Upper lobe of left lung (tissue), 4 donors: ENCODE results near the gene AIF1.

ENCODE experiments used
- EP300 ChIP-seq, 4 donors: sonication (generic); formaldehyde crosslinking; IDR thresholded peaks; one replicate each; pipeline ENCODE4 v1.5.1; 2017; ENCODE audit warnings: antibody characterized with exemption in 4 of 4, control low read depth in 2 of 4
- POLR2A ChIP-seq, 4 donors: fragments of 450-650 bp; IDR thresholded peaks; one replicate each; pipeline ENCODE4 v1.5.1; 2016 to 2017; ENCODE audit warnings: antibody characterized with exemption in 4 of 4, mild to moderate bottlenecking in 2 of 4
- TF ChIP-seq, protein P1 (sequence below), 6 experiments: fragments of 450-650 bp in 4 of 6; fragments of 200-600 bp in 2 of 6; sonication (generic) in 2 of 6; IDR thresholded peaks; one replicate each; pipeline ENCODE4 v1.5.1; 2016 to 2019; ENCODE audit warnings: antibody characterized with exemption in 6 of 6

- TF ChIP-seq EP300 (IDR thresholded peaks at IDR 0.05) (no peak), POLR2A (IDR thresholded peaks at IDR 0.05) (no peak)
- TF ChIP-seq, protein P1, sequence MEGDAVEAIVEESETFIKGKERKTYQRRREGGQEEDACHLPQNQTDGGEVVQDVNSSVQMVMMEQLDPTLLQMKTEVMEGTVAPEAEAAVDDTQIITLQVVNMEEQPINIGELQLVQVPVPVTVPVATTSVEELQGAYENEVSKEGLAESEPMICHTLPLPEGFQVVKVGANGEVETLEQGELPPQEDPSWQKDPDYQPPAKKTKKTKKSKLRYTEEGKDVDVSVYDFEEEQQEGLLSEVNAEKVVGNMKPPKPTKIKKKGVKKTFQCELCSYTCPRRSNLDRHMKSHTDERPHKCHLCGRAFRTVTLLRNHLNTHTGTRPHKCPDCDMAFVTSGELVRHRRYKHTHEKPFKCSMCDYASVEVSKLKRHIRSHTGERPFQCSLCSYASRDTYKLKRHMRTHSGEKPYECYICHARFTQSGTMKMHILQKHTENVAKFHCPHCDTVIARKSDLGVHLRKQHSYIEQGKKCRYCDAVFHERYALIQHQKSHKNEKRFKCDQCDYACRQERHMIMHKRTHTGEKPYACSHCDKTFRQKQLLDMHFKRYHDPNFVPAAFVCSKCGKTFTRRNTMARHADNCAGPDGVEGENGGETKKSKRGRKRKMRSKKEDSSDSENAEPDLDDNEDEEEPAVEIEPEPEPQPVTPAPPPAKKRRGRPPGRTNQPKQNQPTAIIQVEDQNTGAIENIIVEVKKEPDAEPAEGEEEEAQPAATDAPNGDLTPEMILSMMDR (IDR thresholded peaks at IDR 0.05): no peak
Observed at GRCh38 chr6:31609519-31610406, 5.3 kb upstream of the AIF1 start.
